ENCODE measurements around the gene MIF4GD. TPM values are rescaled to one million over a fixed set of nuclear protein-coding genes. Genes with fewer than 3 reads are reported as not detected.
"Not testable (repeated sequence)": the region's sequence is repeated elsewhere in the genome, so short reads cannot be mapped to it uniquely, and the experiment has no call there.

Gene MIF4GD
- total and polyA plus RNA-seq, 2 experiments from 2014 or later = 10.7 to 14.4 TPM

- in situ Hi-C loops (cut with MboI) = no loop called here
- H3K4me2 ChIP-seq (ENCODE audit: unreplicated experiment) = no peak overlapping the region
- DNase-seq = no peak
- H3K9ac ChIP-seq = no peak overlapping the region
- no peak overlapping the region for H3K27ac ChIP-seq
- no peaks in the 10 kb centered on the region; the same call in 1 of the 2 replicates for H3K36me3 ChIP-seq (ENCODE audit: low read depth)
- no peaks in the 10 kb centered on the region for H3K27me3 ChIP-seq (replicated peaks; ENCODE audit: insufficient read depth)
- 78 to 79% methylated on average over 6 of the region's 6 CpGs for WGBS, 2 experiments (ENCODE audit: low coverage in 1 of 2, low lambda C conversion rate in 2 of 2, missing lambda C conversion rate in 2 of 2)
- H3K9me3 ChIP-seq (ENCODE audit: low read depth) = no peaks in the 10 kb centered on the region
- no peaks in the 10 kb centered on the region for H3K79me2 ChIP-seq (ENCODE audit: insufficient read depth)
- H3K9me2 ChIP-seq (ENCODE audit: insufficient read depth) = no peaks in the 10 kb centered on the region
- no peaks in the 10 kb centered on the region for H3K4me1 ChIP-seq (ENCODE audit: insufficient read depth)
- H2AFZ ChIP-seq = no peak overlapping the region
- no peak overlapping the region for H3K4me3 ChIP-seq
- no peak for TF ChIP-seq EZH2 (IDR thresholded peaks at IDR 0.05; ENCODE audit: insufficient read depth, poor library complexity, severe bottlenecking)
- no peak for TF ChIP-seq EZH2phosphoT487 (IDR thresholded peaks at IDR 0.05; ENCODE audit: insufficient read depth, low read depth)
- H4K20me1 ChIP-seq (ENCODE audit: insufficient read depth) = no peaks in the 10 kb centered on the region
- H3F3A ChIP-seq (ENCODE audit: insufficient read depth) = no peaks in the 10 kb centered on the region
Observed at GRCh38 chr17:75285123-75285522, 14.1 kb upstream of the MIF4GD start.

- H3K36me3 ChIP-seq (ENCODE audit: low read depth); H3K27me3 ChIP-seq (replicated peaks; ENCODE audit: insufficient read depth); H3K4me2 ChIP-seq (ENCODE audit: unreplicated experiment); H3K9me2 ChIP-seq (ENCODE audit: insufficient read depth); in situ Hi-C loops (cut with MboI); H4K20me1 ChIP-seq (ENCODE audit: insufficient read depth); H3K9ac ChIP-seq; H3F3A ChIP-seq (ENCODE audit: insufficient read depth); H3K4me3 ChIP-seq; H2AFZ ChIP-seq; H3K27ac ChIP-seq; H3K9me3 ChIP-seq (ENCODE audit: low read depth); H3K79me2 ChIP-seq (ENCODE audit: insufficient read depth): not testable (repeated sequence)
- peaks cover 13% of the 10 kb centered on the region for H3K4me1 ChIP-seq (ENCODE audit: insufficient read depth)
- peak; percentile 36 for DNase-seq
- 93 to 98% methylated on average over 4 of the region's 4 CpGs for WGBS, 2 experiments (ENCODE audit: low coverage in 1 of 2, low lambda C conversion rate in 2 of 2, missing lambda C conversion rate in 2 of 2)
Observed at GRCh38 chr17:75280189-75280588, 9.2 kb upstream of the MIF4GD start.

- H3K9ac ChIP-seq = no peak overlapping the region
- in situ Hi-C loops (cut with MboI) = no loop called here
- H3K36me3 ChIP-seq (ENCODE audit: low read depth) = no peaks in the 10 kb centered on the region; the same call in 1 of the 2 replicates
- H3K27me3 ChIP-seq (replicated peaks; ENCODE audit: insufficient read depth) = no peaks in the 10 kb centered on the region
- H3K4me3 ChIP-seq = no peak overlapping the region
- H3F3A ChIP-seq (ENCODE audit: insufficient read depth) = no peaks in the 10 kb centered on the region; the same call in 1 of the 2 replicates
- no peaks in the 10 kb centered on the region for H4K20me1 ChIP-seq (ENCODE audit: insufficient read depth)
- peaks cover 26% of the 10 kb centered on the region for H3K4me1 ChIP-seq (ENCODE audit: insufficient read depth)
- H2AFZ ChIP-seq = peak overlapping the region; percentile 54
- no peaks in the 10 kb centered on the region for H3K9me3 ChIP-seq (ENCODE audit: low read depth)
- no peaks in the 10 kb centered on the region for H3K9me2 ChIP-seq (ENCODE audit: insufficient read depth)
- H3K4me2 ChIP-seq (ENCODE audit: unreplicated experiment) = peak overlapping the region; percentile 33
- peak; percentile 70 for DNase-seq
- TF ChIP-seq EZH2 (IDR thresholded peaks at IDR 0.05; ENCODE audit: insufficient read depth, poor library complexity, severe bottlenecking) = no peak
- no peak for TF ChIP-seq EZH2phosphoT487 (IDR thresholded peaks at IDR 0.05; ENCODE audit: insufficient read depth, low read depth)
- WGBS, 2 experiments (ENCODE audit: low coverage in 1 of 2, low lambda C conversion rate in 2 of 2, missing lambda C conversion rate in 2 of 2) = 14 to 43% methylated on average over 6 of the region's 6 CpGs
- H3K27ac ChIP-seq = peak overlapping the region; percentile 11; the same call in 1 of the 2 replicates
- H3K79me2 ChIP-seq (ENCODE audit: insufficient read depth) = no peaks in the 10 kb centered on the region
Observed at GRCh38 chr17:75277664-75278071, 6.6 kb upstream of the MIF4GD start.

- in situ Hi-C loops (cut with MboI) = no loop called here
- no peaks in the 10 kb centered on the region for H3K9me3 ChIP-seq (ENCODE audit: low read depth)
- peak; percentile 88 for DNase-seq
- no peaks in the 10 kb centered on the region for H3K36me3 ChIP-seq (ENCODE audit: low read depth)
- H3K79me2 ChIP-seq (ENCODE audit: insufficient read depth) = no peaks in the 10 kb centered on the region
- no peak for TF ChIP-seq EZH2 (IDR thresholded peaks at IDR 0.05; ENCODE audit: insufficient read depth, poor library complexity, severe bottlenecking)
- TF ChIP-seq EZH2phosphoT487 (IDR thresholded peaks at IDR 0.05; ENCODE audit: insufficient read depth, low read depth) = no peak
- no peak overlapping the region for H3K4me3 ChIP-seq
- peak overlapping the region; percentile 14 for H3K4me2 ChIP-seq (ENCODE audit: unreplicated experiment)
- H3K9me2 ChIP-seq (ENCODE audit: insufficient read depth) = no peaks in the 10 kb centered on the region
- H3K9ac ChIP-seq = no peak overlapping the region
- no peaks in the 10 kb centered on the region for H4K20me1 ChIP-seq (ENCODE audit: insufficient read depth)
- H3K27ac ChIP-seq = peak overlapping the region; percentile 39
- WGBS, 2 experiments (ENCODE audit: low coverage in 1 of 2, low lambda C conversion rate in 2 of 2, missing lambda C conversion rate in 2 of 2) = 48% methylated on average over 7 of the region's 7 CpGs
- H3K4me1 ChIP-seq (ENCODE audit: insufficient read depth) = peaks cover 40% of the 10 kb centered on the region
- no peaks in the 10 kb centered on the region for H3K27me3 ChIP-seq (replicated peaks; ENCODE audit: insufficient read depth)
- no peak overlapping the region for H2AFZ ChIP-seq
- peaks cover 13% of the 10 kb centered on the region for H3F3A ChIP-seq (ENCODE audit: insufficient read depth)
Observed at GRCh38 chr17:75273977-75274708, 3.1 kb upstream of the MIF4GD start.

Data from GM23248 (cell line).